Measurements from ENCODE around the gene LRBA.

Gene LRBA

GRCh38 chr4:150235317-150235716 lies 779.8 kb downstream of the LRBA start:
- no peak for DNase-seq (ENCODE audit: low read depth in 2 of 3, low spot score in 2 of 3)

- no peak for DNase-seq (ENCODE audit: low read depth in 2 of 3, low spot score in 2 of 3)
These were observed 780.8 kb downstream of the LRBA start for GRCh38 chr4:150234246-150234645.

GRCh38 chr4:150232029-150232428 lies 783.1 kb downstream of the LRBA start:
- no peak for DNase-seq (ENCODE audit: low read depth in 2 of 3, low spot score in 2 of 3)

GRCh38 chr4:150231107-150231770 lies 783.8 kb downstream of the LRBA start:
- DNase-seq (ENCODE audit: low read depth in 2 of 3, low spot score in 2 of 3): no peak

GRCh38 chr4:150230561-150230960 lies 784.5 kb downstream of the LRBA start:
- no peak for DNase-seq (ENCODE audit: low read depth in 2 of 3, low spot score in 2 of 3)

GRCh38 chr4:150229520-150229919 lies 785.6 kb downstream of the LRBA start:
- DNase-seq (ENCODE audit: low read depth in 2 of 3, low spot score in 2 of 3): no peak

- no peak for DNase-seq (ENCODE audit: low read depth in 2 of 3, low spot score in 2 of 3)
These were observed 790.0 kb downstream of the LRBA start for GRCh38 chr4:150224896-150225591.

GRCh38 chr4:150219841-150220240 lies 795.2 kb downstream of the LRBA start:
- no peak for DNase-seq (ENCODE audit: low read depth in 2 of 3, low spot score in 2 of 3)

GRCh38 chr4:150218447-150218846 lies 796.6 kb downstream of the LRBA start:
- no peak for DNase-seq (ENCODE audit: low read depth in 2 of 3, low spot score in 2 of 3)

GRCh38 chr4:150217808-150218207 lies 797.3 kb downstream of the LRBA start:
- no peak for DNase-seq (ENCODE audit: low read depth in 2 of 3, low spot score in 2 of 3)

GRCh38 chr4:150217192-150217591 lies 797.9 kb downstream of the LRBA start:
- DNase-seq (ENCODE audit: low read depth in 2 of 3, low spot score in 2 of 3): no peak

- no peak for DNase-seq (ENCODE audit: low read depth in 2 of 3, low spot score in 2 of 3)
These were observed 798.4 kb downstream of the LRBA start for GRCh38 chr4:150216726-150217125.

GRCh38 chr4:150215601-150216000 lies 799.5 kb downstream of the LRBA start:
- DNase-seq (ENCODE audit: low read depth in 2 of 3, low spot score in 2 of 3): no peak

All from activated CD8-positive, alpha-beta memory T cell treated with anti-CD3 and anti-CD28 coated beads for 48 hours (primary cell).